ENCODE results near the gene SUPT3H.

Gene SUPT3H

DNA sequence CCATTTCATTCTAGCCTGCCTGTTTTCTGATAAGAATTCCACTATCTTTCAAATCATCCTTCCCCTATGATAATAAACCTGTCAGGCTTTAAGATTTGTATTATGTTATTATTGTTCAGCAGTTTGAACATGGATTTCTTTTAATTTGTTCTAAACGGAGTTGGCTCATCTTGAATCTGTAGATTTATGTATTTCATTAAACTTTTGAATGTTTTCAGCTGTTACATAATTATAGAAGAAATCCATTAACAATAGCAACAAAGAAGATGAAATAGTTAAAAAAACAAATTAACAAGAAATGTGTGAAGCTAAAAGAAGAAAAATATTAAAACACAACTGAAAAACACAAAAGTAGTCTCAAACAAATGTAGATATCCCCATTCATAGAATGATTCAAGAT lies 273.3 kb downstream of the SUPT3H start:
- no peak for DNase-seq (ENCODE audit: low read depth)
- H3K4me3 ChIP-seq (ENCODE audit: low read depth, low read length), result no peak overlapping the region
- TF ChIP-seq, protein P1, sequence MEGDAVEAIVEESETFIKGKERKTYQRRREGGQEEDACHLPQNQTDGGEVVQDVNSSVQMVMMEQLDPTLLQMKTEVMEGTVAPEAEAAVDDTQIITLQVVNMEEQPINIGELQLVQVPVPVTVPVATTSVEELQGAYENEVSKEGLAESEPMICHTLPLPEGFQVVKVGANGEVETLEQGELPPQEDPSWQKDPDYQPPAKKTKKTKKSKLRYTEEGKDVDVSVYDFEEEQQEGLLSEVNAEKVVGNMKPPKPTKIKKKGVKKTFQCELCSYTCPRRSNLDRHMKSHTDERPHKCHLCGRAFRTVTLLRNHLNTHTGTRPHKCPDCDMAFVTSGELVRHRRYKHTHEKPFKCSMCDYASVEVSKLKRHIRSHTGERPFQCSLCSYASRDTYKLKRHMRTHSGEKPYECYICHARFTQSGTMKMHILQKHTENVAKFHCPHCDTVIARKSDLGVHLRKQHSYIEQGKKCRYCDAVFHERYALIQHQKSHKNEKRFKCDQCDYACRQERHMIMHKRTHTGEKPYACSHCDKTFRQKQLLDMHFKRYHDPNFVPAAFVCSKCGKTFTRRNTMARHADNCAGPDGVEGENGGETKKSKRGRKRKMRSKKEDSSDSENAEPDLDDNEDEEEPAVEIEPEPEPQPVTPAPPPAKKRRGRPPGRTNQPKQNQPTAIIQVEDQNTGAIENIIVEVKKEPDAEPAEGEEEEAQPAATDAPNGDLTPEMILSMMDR (IDR thresholded peaks at IDR 0.05; ENCODE audit: control insufficient read depth, extremely low read depth, insufficient read depth), result no peak

DNA sequence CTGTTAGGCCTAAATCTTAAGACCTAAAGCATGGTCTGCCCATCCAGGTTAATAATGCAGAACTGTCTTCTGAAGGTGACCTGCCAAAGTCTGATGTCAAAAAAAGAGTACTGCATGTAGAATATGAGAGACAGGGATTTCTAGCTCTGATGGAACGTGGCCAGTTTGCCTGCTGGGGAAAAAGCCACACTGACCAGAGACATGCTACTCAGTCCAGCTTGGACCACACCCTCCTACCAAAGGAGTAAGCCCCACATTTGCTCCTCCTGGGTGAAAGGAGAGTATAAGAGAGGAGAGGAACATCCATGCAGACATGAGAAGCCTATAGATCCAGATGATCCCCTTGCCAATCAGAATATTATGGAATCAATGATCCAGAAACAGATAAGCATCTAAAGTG lies 279.5 kb downstream of the SUPT3H start:
- no peak for DNase-seq (ENCODE audit: low read depth)
- H3K4me3 ChIP-seq (ENCODE audit: low read depth, low read length), result no peak overlapping the region
- TF ChIP-seq, protein P1 (IDR thresholded peaks at IDR 0.05; ENCODE audit: control insufficient read depth, extremely low read depth, insufficient read depth), result no peak

DNA sequence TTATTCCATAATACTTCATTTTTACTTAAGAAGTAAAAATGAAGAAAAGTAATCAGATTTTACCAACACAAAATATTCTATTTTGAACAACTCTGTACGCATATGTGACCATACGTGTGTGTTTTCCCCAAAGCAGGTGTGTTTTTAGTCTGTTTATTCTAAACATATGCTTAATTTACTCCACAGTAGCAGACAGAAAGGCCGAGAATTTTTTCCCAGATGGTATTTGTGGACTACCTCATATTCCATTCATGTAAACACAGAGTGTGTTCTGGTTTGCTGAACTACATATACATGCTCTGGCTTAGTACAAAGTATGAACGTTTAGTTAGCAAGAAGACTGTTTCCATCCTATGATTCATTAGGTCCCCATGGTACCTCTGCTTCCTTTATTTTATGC lies 282.9 kb downstream of the SUPT3H start:
- DNase-seq (ENCODE audit: low read depth), result no peak
- no peak overlapping the region for H3K4me3 ChIP-seq (ENCODE audit: low read depth, low read length)
- TF ChIP-seq, protein P1 (IDR thresholded peaks at IDR 0.05; ENCODE audit: control insufficient read depth, extremely low read depth, insufficient read depth), result no peak

DNA sequence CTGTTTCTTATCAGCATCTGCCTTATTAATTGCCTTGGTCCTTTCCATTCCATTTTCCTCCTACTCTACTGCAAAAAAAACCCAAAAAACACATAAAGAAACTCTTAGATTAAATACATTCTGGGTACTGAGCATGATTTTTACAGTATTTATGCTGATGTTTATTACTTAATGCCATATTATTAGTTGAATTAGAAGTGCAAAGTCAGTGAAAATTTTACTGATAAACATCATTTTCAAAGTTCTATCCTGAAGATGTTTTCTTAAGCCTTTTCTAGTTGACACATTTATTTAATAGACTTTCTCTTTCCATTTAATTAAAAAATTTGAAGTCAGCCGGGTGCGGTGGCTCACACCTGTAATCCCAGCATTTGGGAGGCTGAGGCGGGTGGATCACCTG lies 285.6 kb downstream of the SUPT3H start:
- TF ChIP-seq, protein P1 (IDR thresholded peaks at IDR 0.05; ENCODE audit: control insufficient read depth, extremely low read depth, insufficient read depth), result no peak
- no peak for DNase-seq (ENCODE audit: low read depth)
- no peak overlapping the region for H3K4me3 ChIP-seq (ENCODE audit: low read depth, low read length)

DNA sequence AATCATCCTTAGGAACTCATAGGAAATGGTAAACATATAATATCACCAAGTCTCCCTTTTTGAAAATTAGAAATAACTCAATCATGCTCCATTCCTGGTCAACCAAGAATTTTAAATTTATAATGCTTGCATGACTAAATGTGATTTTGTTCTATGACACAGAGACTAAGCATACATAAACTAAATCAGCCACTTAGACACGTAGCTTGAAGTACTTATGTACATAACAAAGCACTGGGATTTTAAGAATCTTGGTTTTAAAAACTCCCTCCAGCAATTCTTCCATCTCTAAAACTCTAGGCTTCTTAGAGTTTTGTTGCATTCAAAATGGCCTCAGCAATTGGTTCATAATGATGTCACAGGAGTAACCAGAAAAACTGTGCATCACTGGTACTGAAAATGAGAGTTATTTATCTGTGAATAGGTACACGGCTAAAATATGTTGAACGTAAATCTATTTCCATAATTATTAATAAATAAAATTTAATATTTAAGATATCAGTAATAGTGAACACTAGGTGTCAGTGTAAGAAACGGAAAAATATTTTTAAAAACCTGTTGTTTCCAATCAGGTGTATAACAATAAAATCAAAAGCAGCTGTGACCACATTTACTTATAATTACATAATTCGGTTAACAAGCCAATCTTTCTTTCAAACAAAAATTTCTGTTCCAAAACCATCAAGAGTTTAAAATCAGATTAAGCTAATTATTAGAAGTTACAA lies 291.2 kb downstream of the SUPT3H start:
- no peak for DNase-seq (ENCODE audit: low read depth)
- TF ChIP-seq, protein P1 (IDR thresholded peaks at IDR 0.05; ENCODE audit: control insufficient read depth, extremely low read depth, insufficient read depth), result no peak
- no peak overlapping the region for H3K4me3 ChIP-seq (ENCODE audit: low read depth, low read length)

DNA sequence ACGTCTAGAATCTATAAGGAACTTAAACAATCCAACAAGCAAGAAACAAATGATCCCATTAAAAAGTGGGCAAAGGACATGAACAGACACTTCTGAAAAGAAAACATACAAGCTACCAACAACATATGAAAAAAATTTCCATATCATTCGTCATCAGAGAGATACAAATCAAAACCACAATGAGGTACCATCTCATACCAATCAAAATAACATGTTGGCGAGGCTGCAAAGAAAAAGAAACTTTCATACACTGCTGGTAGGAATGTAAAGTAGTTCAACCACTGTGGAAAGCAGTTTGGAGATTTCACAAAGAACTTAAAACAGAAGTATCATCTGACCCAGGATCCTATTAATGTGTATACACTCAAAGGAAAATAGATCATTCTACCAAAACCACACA lies 293.5 kb downstream of the SUPT3H start:
- TF ChIP-seq, protein P1 (IDR thresholded peaks at IDR 0.05; ENCODE audit: control insufficient read depth, extremely low read depth, insufficient read depth), result no peak
- DNase-seq (ENCODE audit: low read depth), result no peak
- H3K4me3 ChIP-seq (ENCODE audit: low read depth, low read length), result no peak overlapping the region

DNA sequence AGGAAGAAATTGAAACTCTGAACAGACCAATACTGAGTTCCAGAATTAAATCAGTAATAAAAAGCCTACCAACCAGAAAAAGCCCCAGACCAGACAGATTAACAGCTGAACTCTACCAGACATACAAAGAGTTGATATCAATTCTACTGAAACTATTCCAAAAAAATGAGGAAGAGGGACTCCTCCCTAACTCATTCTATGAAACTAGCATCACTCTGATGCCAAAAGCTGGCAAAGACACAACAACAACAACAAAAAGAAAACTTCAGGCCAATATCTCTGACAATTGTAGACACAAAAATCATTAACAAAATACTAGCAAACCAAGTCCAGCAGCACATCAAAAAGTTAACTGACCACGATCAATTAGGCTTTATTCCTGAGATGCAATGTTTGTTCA lies 295.6 kb downstream of the SUPT3H start:
- no peak for DNase-seq (ENCODE audit: low read depth)
- TF ChIP-seq, protein P1 (IDR thresholded peaks at IDR 0.05; ENCODE audit: control insufficient read depth, extremely low read depth, insufficient read depth), result no peak
- H3K4me3 ChIP-seq (ENCODE audit: low read depth, low read length), result no peak overlapping the region
